ENCODE data around the gene FKBP9.

DNA sequence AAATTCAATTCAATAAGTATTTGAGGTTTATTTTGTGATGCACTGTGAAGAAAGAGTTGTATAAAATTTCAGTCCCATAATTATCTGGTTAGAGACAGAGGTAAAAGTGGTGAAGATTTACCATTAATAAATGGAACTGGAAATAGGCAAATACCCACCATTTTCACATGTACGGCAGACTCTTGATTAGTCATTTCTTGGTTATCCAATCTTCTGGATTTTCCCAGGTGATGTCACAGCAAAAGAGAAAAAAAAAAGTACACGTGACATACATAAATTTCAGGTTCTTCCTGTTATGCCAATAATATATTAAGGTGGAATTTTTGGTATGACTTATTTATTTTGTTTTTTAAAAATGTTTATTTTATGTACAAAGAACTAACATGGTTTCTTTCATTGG, 78.5 kb downstream of the FKBP9 start:
- TF ChIP-seq CTCF (IDR thresholded peaks at IDR 0.05; ENCODE audit: insufficient read depth, low read depth, low read length): no peak
- TF ChIP-seq EZH2 (IDR thresholded peaks at IDR 0.05; ENCODE audit: insufficient read depth, low read length): no peak

Measured in astrocyte (in vitro differentiated cells and primary cell).